Activated CD8-positive, alpha-beta memory T cell treated with anti-CD3 and anti-CD28 coated beads for 1 hour (primary cell): ENCODE measurements around the gene SAAL1.
"Not testable (repeated sequence)": the region's sequence is repeated elsewhere in the genome, so short reads cannot be mapped to it uniquely, and the experiment has no call there.

Experiments used
- DNase-seq, 2 donors: peaks; one replicate each; pipeline ENCODE4 v3.0.0-alpha.2; 2020; ENCODE audit warnings: low read depth in 1 of 2; ENCODE audit errors: extremely low read depth in 1 of 2

SAAL1 gene

GRCh38 chr11:18105802-18106574 is at the start of gene SAAL1:
TSS of gene SAAL1 (minus strand) at chr11:18106082. CDS start at chr11:18106041, 41 bp downstream.
- DNase-seq = peak; percentile 70 to 88

GRCh38 chr11:18151581-18151980 is 45.7 kb upstream of the SAAL1 start:
- no peak for DNase-seq

- no peak for DNase-seq
These were observed 40.0 kb upstream of the SAAL1 start for GRCh38 chr11:18145837-18146236.

- no peak for DNase-seq
These were observed 39.1 kb upstream of the SAAL1 start for GRCh38 chr11:18145025-18145424.

- no peak for DNase-seq
These were observed 38.4 kb upstream of the SAAL1 start for GRCh38 chr11:18144243-18144642.

GRCh38 chr11:18140145-18140544 is 34.3 kb upstream of the SAAL1 start:
- DNase-seq = no peak

- DNase-seq = no peak
These were observed 31.4 kb upstream of the SAAL1 start for GRCh38 chr11:18137186-18137800.

- no peak for DNase-seq
These were observed 29.4 kb upstream of the SAAL1 start for GRCh38 chr11:18135308-18135707.

- DNase-seq = no peak
These were observed 26.5 kb upstream of the SAAL1 start, which contains the start of gene MRGPRX3 for GRCh38 chr11:18132341-18132740. TSS of gene MRGPRX3 (plus strand) at chr11:18132571. CDS start at chr11:18137203, 4,632 bp downstream.

- DNase-seq = not testable (repeated sequence)
These were observed 25.2 kb upstream of the SAAL1 start for GRCh38 chr11:18131115-18131514.

- DNase-seq = not testable (repeated sequence)
These were observed 15.5 kb upstream of the SAAL1 start for GRCh38 chr11:18121331-18121828.

GRCh38 chr11:18115360-18116127 is 9.7 kb upstream of the SAAL1 start:
- DNase-seq = peak; percentile 15 to 43

- DNase-seq = no peak
These were observed 5.1 kb upstream of the SAAL1 start for GRCh38 chr11:18111005-18111404.

GRCh38 chr11:18108254-18108653 is 2.4 kb upstream of the SAAL1 start:
- no peak for DNase-seq

GRCh38 chr11:18106688-18107087 is 806 bp upstream of the SAAL1 start:
- DNase-seq = no peak

- no peak for DNase-seq
These were observed 638 bp downstream of the SAAL1 start for GRCh38 chr11:18105086-18105801.

- DNase-seq = no peak
These were observed 4.8 kb downstream of the SAAL1 start for GRCh38 chr11:18100926-18101656.

GRCh38 chr11:18093959-18094358 is 11.9 kb downstream of the SAAL1 start:
- no peak for DNase-seq

- DNase-seq = no peak
These were observed 14.2 kb downstream of the SAAL1 start for GRCh38 chr11:18091731-18092130.

GRCh38 chr11:18088966-18089365 is 16.9 kb downstream of the SAAL1 start:
- no peak for DNase-seq
